HEK293T (cell line): ENCODE results near the gene MS4A8.

Experiments
- CTCF ChIA-PET: fragments of 350-600 bp; formaldehyde crosslinking; extraction: SDS; loops from one replicate; lab custom pipeline; 2021; ENCODE audit warnings: antibody characterized with exemption, inconsistent platforms; lab: Yijun Ruan, JAX
- POLR2A ChIA-PET: fragments of 350-600 bp; formaldehyde crosslinking; extraction: SDS; loops from one replicate; lab custom pipeline; 2020; ENCODE audit warnings: antibody characterized with exemption, inconsistent platforms; lab: Yijun Ruan, JAX
- DNase-seq: peaks from one replicate; pipeline ENCODE4 v3.0.0; 2012; ENCODE audit warnings: mixed read lengths; ENCODE audit errors: extremely low spot score
- ARNT ChIP-seq: fragments of 450-650 bp; IDR thresholded peaks from 2 replicates; pipeline ENCODE4 v1.6.1; 2017; ENCODE audit warnings: mild to moderate bottlenecking
- BHLHE40 ChIP-seq: fragments of 450-650 bp; IDR thresholded peaks from 2 replicates; pipeline ENCODE4 v1.6.1; 2016; ENCODE audit warnings: mild to moderate bottlenecking, moderate library complexity, borderline replicate concordance
- CTBP1 ChIP-seq: fragments of 450-650 bp; IDR thresholded peaks from 2 replicates; pipeline ENCODE4 v1.6.1; 2016; ENCODE audit warnings: borderline replicate concordance
- ELF4 ChIP-seq: fragments of 450-650 bp; IDR thresholded peaks from 2 replicates; pipeline ENCODE4 v1.6.1; 2017; ENCODE audit warnings: antibody characterized with exemption
- FOXA1 ChIP-seq: fragments of 450-650 bp; IDR thresholded peaks from 2 replicates; pipeline ENCODE4 v1.6.1; 2016; ENCODE audit warnings: mild to moderate bottlenecking
- FOXK2 ChIP-seq: fragments of 450-650 bp; IDR thresholded peaks from 2 replicates; pipeline ENCODE4 v1.6.1; 2016; ENCODE audit warnings: mild to moderate bottlenecking
- FOXM1 ChIP-seq: fragments of 450-650 bp; IDR thresholded peaks from 2 replicates; pipeline ENCODE4 v1.6.1; 2017; ENCODE audit warnings: mild to moderate bottlenecking, borderline replicate concordance
- HDGF ChIP-seq: fragments of 450-650 bp; IDR thresholded peaks from 2 replicates; pipeline ENCODE4 v1.6.1; 2017; ENCODE audit warnings: antibody characterized with exemption, borderline replicate concordance
- L3MBTL2 ChIP-seq: fragments of 450-650 bp; conservative IDR thresholded peaks from 2 replicates; pipeline ENCODE4 v1.6.1; 2016; ENCODE audit warnings: mild to moderate bottlenecking
- LEF1 ChIP-seq: fragments of 450-650 bp; IDR thresholded peaks from 2 replicates; pipeline ENCODE4 v1.6.1; 2017; ENCODE audit warnings: mild to moderate bottlenecking, borderline replicate concordance
- NFRKB ChIP-seq: fragments of 450-650 bp; IDR thresholded peaks from 2 replicates; pipeline ENCODE4 v1.6.1; 2016; ENCODE audit warnings: mild to moderate bottlenecking, moderate library complexity
- PKNOX1 ChIP-seq: fragments of 450-650 bp; IDR thresholded peaks from 2 replicates; pipeline ENCODE4 v1.6.1; 2016
- SP1 ChIP-seq: fragments of 450-650 bp; IDR thresholded peaks from 2 replicates; pipeline ENCODE4 v1.6.1; 2017
- SUZ12 ChIP-seq: fragments of 450-650 bp; IDR thresholded peaks from 2 replicates; pipeline ENCODE4 v1.6.1; 2016; ENCODE audit warnings: mild to moderate bottlenecking
- TARDBP ChIP-seq: fragments of 450-650 bp; IDR thresholded peaks from 2 replicates; pipeline ENCODE4 v1.6.1; 2016
- ZNF384 ChIP-seq: fragments of 450-650 bp; IDR thresholded peaks from 2 replicates; pipeline ENCODE4 v1.6.1; 2016

Gene MS4A8

GRCh38 chr11:60748225-60748624 is 48.8 kb downstream of the MS4A8 start:
- ChIA-PET POLR2A (interaction anchor here (0.6 kb wide), 1 partner anchor 410 kb away, joined by 3 read pairs; no protein-coding TSS in a partner anchor), CTCF (no interaction called here)
- no peak for DNase-seq
- TF ChIP-seq TARDBP (no peak), LEF1 (no peak), FOXM1 (no peak), L3MBTL2 (no peak)

- no peak for DNase-seq
- ChIA-PET CTCF (no interaction called here), POLR2A (no interaction called here)
- no peak for TF ChIP-seq TARDBP
- TF ChIP-seq FOXM1, result no peak
- TF ChIP-seq ARNT, result no peak
These were observed 49.4 kb downstream of the MS4A8 start for GRCh38 chr11:60748821-60749220.

- ChIA-PET POLR2A (no interaction called here), CTCF (no interaction called here)
- no peak for DNase-seq
- TF ChIP-seq L3MBTL2 (no peak), SP1 (no peak), FOXA1 (no peak), BHLHE40 (no peak), ARNT (no peak), HDGF (no peak), TARDBP (no peak), ZNF384 (no peak), CTBP1 (no peak), FOXM1 (no peak), NFRKB (no peak), LEF1 (no peak), PKNOX1 (no peak), ELF4 (no peak)
These were observed 51.5 kb downstream of the MS4A8 start for GRCh38 chr11:60750911-60751310.

- TF ChIP-seq FOXA1 (no peak), TARDBP (no peak), ZNF384 (no peak), LEF1 (no peak), HDGF (no peak), BHLHE40 (no peak), SUZ12 (no peak), ELF4 (no peak), FOXK2 (no peak), FOXM1 (no peak), L3MBTL2 (no peak), NFRKB (no peak), PKNOX1 (no peak), ARNT (no peak), SP1 (no peak), CTBP1 (no peak)
- ChIA-PET POLR2A (no interaction called here), CTCF (interaction anchor here (0.6 kb wide), 1 partner anchor 25 kb away, joined by 4 read pairs; no protein-coding TSS in a partner anchor)
- DNase-seq, result no peak
These were observed 53.9 kb downstream of the MS4A8 start for GRCh38 chr11:60753309-60753708.

- no peak for DNase-seq
- CTCF ChIA-PET, result interaction anchor here (1.2 kb wide), 1 partner anchor 8 kb away, joined by 4 read pairs; no protein-coding TSS in a partner anchor
- TF ChIP-seq ELF4 (no peak), LEF1 (no peak), ARNT (no peak), L3MBTL2 (no peak), HDGF (no peak), TARDBP (no peak), FOXM1 (no peak), SUZ12 (no peak), ZNF384 (no peak), SP1 (no peak), FOXA1 (no peak), FOXK2 (no peak), NFRKB (no peak), PKNOX1 (no peak), BHLHE40 (no peak), CTBP1 (no peak)
- POLR2A ChIA-PET, result no interaction called here
These were observed 55.5 kb downstream of the MS4A8 start for GRCh38 chr11:60754887-60755286.

GRCh38 chr11:60756307-60757032 is 57.1 kb downstream of the MS4A8 start, which contains the start of gene MS4A15:
TSS of gene MS4A15 (plus strand) at chr11:60756867. CDS start at chr11:60763734, 6,867 bp downstream.
- POLR2A ChIA-PET, result no interaction called here
- peak; percentile 43 for DNase-seq
- CTCF ChIA-PET, result interaction anchor here (1.1 kb wide), 1 partner anchor 20 kb away, joined by 4 read pairs; no protein-coding TSS in a partner anchor
- no peak for TF ChIP-seq FOXK2
- TF ChIP-seq SUZ12, result no peak
- no peak for TF ChIP-seq BHLHE40
- TF ChIP-seq ARNT, result no peak
- no peak for TF ChIP-seq FOXA1
- TF ChIP-seq ELF4, result no peak
- TF ChIP-seq LEF1, result no peak
- TF ChIP-seq ZNF384, result no peak
- TF ChIP-seq SP1, result no peak
- no peak for TF ChIP-seq TARDBP
- no peak for TF ChIP-seq PKNOX1
- TF ChIP-seq CTBP1, result no peak
- TF ChIP-seq NFRKB, result no peak
- TF ChIP-seq HDGF, result no peak
- TF ChIP-seq L3MBTL2, result no peak
- no peak for TF ChIP-seq FOXM1
